KMS-11 (cell line): ENCODE measurements around the gene CMBL.
"Not testable (repeated sequence)": the region's sequence is repeated elsewhere in the genome, so short reads cannot be mapped to it uniquely, and the experiment has no call there.

Experiments
- H2AFZ ChIP-seq: fragments of 200-600 bp; sonication (generic); 2 replicates; pipeline ENCODE4 v1.6.1; 2016; ENCODE audit warnings: antibody characterized with exemption, mixed run types, low read depth
- H3K27ac ChIP-seq: fragments of 200-600 bp; sonication (generic); 2 replicates; pipeline ENCODE4 v1.6.1; 2016; ENCODE audit warnings: mild to moderate bottlenecking, mixed run types
- H3K27me3 ChIP-seq: fragments of 200-600 bp; sonication (generic); 2 replicates; pipeline ENCODE4 v1.6.1; 2017; ENCODE audit warnings: mild to moderate bottlenecking, low read depth, mixed run types, moderate library complexity; ENCODE audit not compliant: insufficient read depth
- H3K36me3 ChIP-seq: fragments of 200-600 bp; sonication (generic); 2 replicates; pipeline ENCODE4 v1.6.1; 2017; ENCODE audit warnings: mild to moderate bottlenecking, mixed run types; ENCODE audit not compliant: insufficient read depth
- H3K4me1 ChIP-seq: fragments of 200-600 bp; sonication (generic); 2 replicates; pipeline ENCODE4 v1.6.1; 2016; ENCODE audit warnings: mild to moderate bottlenecking, low read depth, mixed run types; ENCODE audit not compliant: poor library complexity, severe bottlenecking
- H3K4me2 ChIP-seq: fragments of 200-600 bp; sonication (generic); 2 replicates; pipeline ENCODE4 v1.7.0; 2016; ENCODE audit warnings: mild to moderate bottlenecking, mixed run types
- H3K4me3 ChIP-seq: fragments of 200-600 bp; sonication (generic); IDR thresholded peaks from 2 replicates; pipeline ENCODE4 v1.6.1; 2017; ENCODE audit warnings: low read depth, low read length, mixed read lengths; ENCODE audit not compliant: insufficient read depth
- H3K79me2 ChIP-seq: fragments of 200-600 bp; sonication (generic); 2 replicates; pipeline ENCODE4 v1.6.1; 2016; ENCODE audit warnings: low read depth, mixed run types; ENCODE audit not compliant: insufficient read depth
- H3K9ac ChIP-seq: fragments of 200-600 bp; sonication (generic); 2 replicates; pipeline ENCODE4 v1.6.1; 2016; ENCODE audit warnings: mild to moderate bottlenecking, mixed run types
- H4K20me1 ChIP-seq: fragments of 200-600 bp; sonication (generic); 2 replicates; pipeline ENCODE4 v1.6.1; 2016; ENCODE audit warnings: mild to moderate bottlenecking, mixed run types; ENCODE audit not compliant: insufficient read depth
- TF ChIP-seq, protein P1 (sequence below): fragments of 200-600 bp; sonication (generic); conservative IDR thresholded peaks from 2 replicates; pipeline ENCODE4 v1.6.1; 2017; ENCODE audit warnings: low read depth, mild to moderate bottlenecking, antibody characterized with exemption, low read length, moderate library complexity, mixed read lengths

Gene CMBL

DNA sequence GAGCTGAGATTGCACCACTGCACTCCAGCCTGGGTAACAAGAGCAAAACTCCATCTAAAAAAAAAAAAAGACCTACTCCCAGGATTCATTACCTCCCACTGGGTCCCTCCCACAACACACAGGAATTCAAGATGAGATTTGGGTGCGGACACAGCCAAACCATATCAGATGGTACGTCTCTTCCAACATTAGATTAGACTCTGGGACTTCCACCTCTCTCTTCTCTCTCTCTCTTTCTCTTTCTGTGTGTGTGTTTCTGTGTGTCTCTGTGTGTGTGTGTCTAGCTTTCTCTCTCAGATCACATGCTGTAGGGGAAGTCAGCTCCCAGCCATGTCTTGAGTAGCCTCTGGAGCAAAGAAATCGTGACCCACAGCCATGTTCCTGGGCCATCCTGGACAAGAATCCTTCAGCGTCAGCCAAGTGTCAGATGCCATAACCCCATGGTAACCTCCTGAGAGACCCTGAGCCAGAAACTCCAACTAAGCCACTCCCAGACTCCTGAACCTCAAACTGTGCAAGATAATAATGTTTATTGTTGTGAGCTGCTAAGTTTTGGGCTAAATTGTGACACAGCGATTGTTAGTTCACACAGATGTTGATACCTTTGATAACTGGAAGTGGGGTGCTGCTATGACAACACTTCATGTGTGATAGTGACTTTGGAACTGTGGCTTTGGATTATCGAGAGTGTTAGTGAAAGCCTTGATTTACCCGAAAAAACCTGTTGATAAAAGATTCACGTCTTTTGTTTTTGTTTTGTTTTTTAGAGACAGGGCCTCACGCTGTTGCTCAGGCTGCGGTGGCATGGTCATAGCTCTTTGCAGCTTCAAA is 4.1 kb upstream of the CMBL start:
- no peak overlapping the region for H3K9ac ChIP-seq
- H3K79me2 ChIP-seq, result no peaks in the 10 kb centered on the region
- H3K36me3 ChIP-seq, result no peaks in the 10 kb centered on the region
- H3K4me1 ChIP-seq, result no peaks in the 10 kb centered on the region
- TF ChIP-seq, protein P1, sequence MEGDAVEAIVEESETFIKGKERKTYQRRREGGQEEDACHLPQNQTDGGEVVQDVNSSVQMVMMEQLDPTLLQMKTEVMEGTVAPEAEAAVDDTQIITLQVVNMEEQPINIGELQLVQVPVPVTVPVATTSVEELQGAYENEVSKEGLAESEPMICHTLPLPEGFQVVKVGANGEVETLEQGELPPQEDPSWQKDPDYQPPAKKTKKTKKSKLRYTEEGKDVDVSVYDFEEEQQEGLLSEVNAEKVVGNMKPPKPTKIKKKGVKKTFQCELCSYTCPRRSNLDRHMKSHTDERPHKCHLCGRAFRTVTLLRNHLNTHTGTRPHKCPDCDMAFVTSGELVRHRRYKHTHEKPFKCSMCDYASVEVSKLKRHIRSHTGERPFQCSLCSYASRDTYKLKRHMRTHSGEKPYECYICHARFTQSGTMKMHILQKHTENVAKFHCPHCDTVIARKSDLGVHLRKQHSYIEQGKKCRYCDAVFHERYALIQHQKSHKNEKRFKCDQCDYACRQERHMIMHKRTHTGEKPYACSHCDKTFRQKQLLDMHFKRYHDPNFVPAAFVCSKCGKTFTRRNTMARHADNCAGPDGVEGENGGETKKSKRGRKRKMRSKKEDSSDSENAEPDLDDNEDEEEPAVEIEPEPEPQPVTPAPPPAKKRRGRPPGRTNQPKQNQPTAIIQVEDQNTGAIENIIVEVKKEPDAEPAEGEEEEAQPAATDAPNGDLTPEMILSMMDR, result no peak
- H3K4me2 ChIP-seq, result no peak overlapping the region
- H2AFZ ChIP-seq, result no peak overlapping the region
- H3K4me3 ChIP-seq, result no peak overlapping the region
- H3K27ac ChIP-seq, result no peak overlapping the region
- no peaks in the 10 kb centered on the region for H3K27me3 ChIP-seq
- H4K20me1 ChIP-seq, result no peaks in the 10 kb centered on the region

DNA sequence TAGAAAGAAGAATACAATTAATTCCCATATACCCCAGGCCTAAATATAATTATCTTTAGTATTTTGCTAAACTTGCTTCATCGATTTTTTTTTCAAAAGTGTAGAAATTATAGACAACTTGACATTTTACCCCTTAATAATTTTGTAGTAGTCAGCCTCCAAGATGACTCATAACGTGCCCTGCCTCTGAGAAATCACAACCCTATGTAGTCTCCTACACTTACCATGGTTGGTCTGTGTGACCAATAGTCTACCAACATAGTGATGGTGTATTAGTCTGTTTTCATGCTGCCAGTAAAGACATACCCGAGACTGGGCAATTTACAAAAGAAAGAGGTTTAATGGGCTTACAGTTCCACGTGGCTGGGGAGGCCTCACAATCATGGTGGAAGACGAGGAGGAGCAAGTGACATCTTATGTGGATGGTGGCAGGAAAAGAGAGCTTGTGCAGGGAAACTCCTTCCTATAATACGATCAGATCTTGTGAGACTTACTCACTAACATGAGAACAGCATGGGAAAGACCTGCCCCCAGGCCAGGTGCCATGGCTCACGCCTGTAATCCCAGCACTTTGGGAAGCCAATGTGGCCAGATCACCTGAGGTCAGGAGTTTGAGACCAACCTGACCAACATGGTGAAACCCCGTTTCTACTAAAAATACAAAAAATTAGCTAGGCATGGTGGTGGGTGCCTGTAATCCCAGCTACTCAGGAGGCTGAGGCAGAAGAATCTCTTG is 3.3 kb upstream of the CMBL start:
- H3K27me3 ChIP-seq, H3K27ac ChIP-seq, H3K9ac ChIP-seq, H3K79me2 ChIP-seq, H3K4me1 ChIP-seq, H2AFZ ChIP-seq, H3K4me2 ChIP-seq, H3K4me3 ChIP-seq, H4K20me1 ChIP-seq, H3K36me3 ChIP-seq: not testable (repeated sequence)

DNA sequence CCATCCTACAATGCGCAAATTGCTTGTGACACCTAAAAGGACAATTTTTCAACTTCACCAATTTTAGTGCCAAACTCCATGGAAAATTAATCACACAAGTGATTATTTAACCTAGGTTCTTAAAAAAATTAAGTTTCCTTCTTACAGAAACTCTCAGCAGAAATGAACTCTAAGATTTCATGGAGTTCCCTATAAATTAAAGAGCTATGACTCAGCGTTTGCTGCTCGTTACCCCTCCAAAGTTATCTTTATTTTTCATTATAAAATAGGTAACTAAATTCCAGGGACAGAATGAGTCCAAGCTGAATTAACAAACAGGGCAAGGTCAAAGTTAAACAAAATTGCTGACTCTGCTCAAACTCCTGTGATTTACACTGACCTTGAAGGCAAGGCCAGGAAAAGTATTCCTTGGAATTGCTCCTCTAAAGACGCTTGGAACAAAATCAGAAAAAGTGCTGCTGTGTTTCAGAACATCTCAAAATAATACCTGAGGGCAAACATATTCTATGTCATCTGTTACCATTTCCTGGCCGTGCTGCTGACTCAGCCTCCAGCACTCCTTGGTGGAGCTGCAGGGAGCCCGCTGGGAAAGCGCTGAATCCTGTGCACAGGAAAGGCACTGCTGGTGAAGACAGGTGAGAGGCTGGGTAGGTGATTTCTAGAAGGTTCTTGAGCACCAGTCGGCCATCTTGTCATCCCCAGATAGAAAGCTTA is 2.5 kb upstream of the CMBL start:
- Histone ChIP-seq H3K4me1 (no peaks in the 10 kb centered on the region), H4K20me1 (no peaks in the 10 kb centered on the region), H3K4me2 (no peak overlapping the region), H3K36me3 (no peaks in the 10 kb centered on the region), H3K79me2 (no peaks in the 10 kb centered on the region), H2AFZ (no peak overlapping the region), H3K4me3 (no peak overlapping the region), H3K27ac (no peak overlapping the region), H3K9ac (no peak overlapping the region), H3K27me3 (no peaks in the 10 kb centered on the region)
- TF ChIP-seq, protein P1, result no peak

DNA sequence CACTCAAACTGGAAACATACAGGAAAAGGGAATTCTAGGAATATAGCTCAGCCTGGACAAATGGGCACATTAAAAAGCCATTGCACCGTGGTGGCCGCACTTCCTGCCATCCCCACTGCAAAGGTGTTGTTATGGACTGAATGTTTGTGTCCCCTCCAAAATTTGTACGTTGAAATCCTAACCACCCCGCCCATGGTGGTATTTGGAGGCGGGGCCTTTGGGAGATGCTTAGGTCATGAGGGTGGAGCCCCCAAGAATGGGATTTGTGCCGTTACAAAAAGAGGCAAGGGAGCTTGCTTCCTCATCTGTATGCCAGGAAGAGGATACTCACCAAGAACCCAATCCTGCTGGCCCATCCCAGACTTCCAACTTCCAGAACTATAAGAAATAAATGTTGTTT is 1.1 kb upstream of the CMBL start:
- Histone ChIP-seq H3K36me3 (no peaks in the 10 kb centered on the region), H2AFZ (no peak overlapping the region), H3K27me3 (no peaks in the 10 kb centered on the region), H3K4me2 (no peak overlapping the region), H3K79me2 (no peaks in the 10 kb centered on the region), H3K4me3 (no peak overlapping the region), H3K9ac (no peak overlapping the region), H4K20me1 (no peaks in the 10 kb centered on the region), H3K27ac (no peak overlapping the region), H3K4me1 (no peaks in the 10 kb centered on the region)
- TF ChIP-seq, protein P1, result no peak
